GM18951 (cell line): ENCODE results near the gene HERC6.
"Not testable (repeated sequence)": the region's sequence is repeated elsewhere in the genome, so short reads cannot be mapped to it uniquely, and the experiment has no call there.

Experiments
- POLR2A ChIP-seq: IDR thresholded peaks from 4 replicates; pipeline ENCODE4 v1.6.1; 2011; ENCODE audit warnings: mild to moderate bottlenecking; ENCODE audit not compliant: insufficient read length, insufficient read depth; ENCODE audit errors: extremely low read depth
- in situ Hi-C: fragments of 300-500 bp; cut with MboI; formaldehyde crosslinking; loops from one replicate; pipeline ENCODE4 v1.12.0; 2022; ENCODE audit warnings: low sequenced_read_pairs, mixed read lengths, inconsistent platforms; ENCODE audit not compliant: unreplicated experiment

Gene HERC6

GRCh38 chr4:88360256-88360655, 18.4 kb upstream of the HERC6 start:
- TF ChIP-seq POLR2A, result no peak
- in situ Hi-C loops, result no loop called here

- in situ Hi-C loops, result no loop called here
- TF ChIP-seq POLR2A, result no peak
Observed at GRCh38 chr4:88360791-88361190, 17.9 kb upstream of the HERC6 start.

GRCh38 chr4:88361217-88361773, 17.4 kb upstream of the HERC6 start:
- in situ Hi-C loops, result not testable (repeated sequence)

GRCh38 chr4:88366460-88366859, 12.2 kb upstream of the HERC6 start:
- no peak for TF ChIP-seq POLR2A
- in situ Hi-C loops, result no loop called here

GRCh38 chr4:88367826-88368225, 10.8 kb upstream of the HERC6 start:
- in situ Hi-C loops, result no loop called here
- TF ChIP-seq POLR2A, result no peak

- in situ Hi-C loops, result not testable (repeated sequence)
Observed at GRCh38 chr4:88369180-88369812, 9.4 kb upstream of the HERC6 start.

GRCh38 chr4:88381123-88381522, 2.5 kb downstream of the HERC6 start:
- no peak for TF ChIP-seq POLR2A
- in situ Hi-C loops, result no loop called here

GRCh38 chr4:88382621-88383020, 4.0 kb downstream of the HERC6 start:
- TF ChIP-seq POLR2A, result no peak
- in situ Hi-C loops, result no loop called here

- in situ Hi-C loops, result no loop called here
- no peak for TF ChIP-seq POLR2A
Observed at GRCh38 chr4:88390128-88390527, 11.5 kb downstream of the HERC6 start.

- no peak for TF ChIP-seq POLR2A
- in situ Hi-C loops, result no loop called here
Observed at GRCh38 chr4:88391703-88392102, 13.1 kb downstream of the HERC6 start.

- in situ Hi-C loops, result no loop called here
- TF ChIP-seq POLR2A, result no peak
Observed at GRCh38 chr4:88396681-88397080, 18.0 kb downstream of the HERC6 start.

- no peak for TF ChIP-seq POLR2A
- in situ Hi-C loops, result no loop called here
Observed at GRCh38 chr4:88398381-88398780, 19.7 kb downstream of the HERC6 start.

- in situ Hi-C loops, result no loop called here
- no peak for TF ChIP-seq POLR2A
Observed at GRCh38 chr4:88409206-88409605, 30.6 kb downstream of the HERC6 start.

GRCh38 chr4:88409789-88410188, 31.1 kb downstream of the HERC6 start:
- no peak for TF ChIP-seq POLR2A
- in situ Hi-C loops, result no loop called here

- TF ChIP-seq POLR2A, result no peak
- in situ Hi-C loops, result no loop called here
Observed at GRCh38 chr4:88411491-88412096, 32.9 kb downstream of the HERC6 start.

GRCh38 chr4:88413801-88414200, 35.1 kb downstream of the HERC6 start:
- in situ Hi-C loops, result no loop called here
- no peak for TF ChIP-seq POLR2A
